Measurements from ENCODE around the gene ANKRD6.
A peak's percentile ranks its signal among the peaks of the same experiment; 100 is the strongest.
"Not testable (repeated sequence)": the region's sequence is repeated elsewhere in the genome, so short reads cannot be mapped to it uniquely, and the experiment has no call there.

ANKRD6 gene

GRCh38 chr6:89602166-89602565, 169.2 kb downstream of the ANKRD6 start:
- DNase-seq (ENCODE audit: low spot score), result no peak

- DNase-seq (ENCODE audit: low spot score), result no peak
These were observed 171.7 kb downstream of the ANKRD6 start for GRCh38 chr6:89604653-89605052.

- no peak for DNase-seq (ENCODE audit: low spot score)
These were observed 172.9 kb downstream of the ANKRD6 start for GRCh38 chr6:89605861-89606260.

GRCh38 chr6:89610149-89610642, 177.2 kb downstream of the ANKRD6 start:
- DNase-seq (ENCODE audit: low spot score), result peak; percentile 79

GRCh38 chr6:89611666-89612065, 178.7 kb downstream of the ANKRD6 start:
- DNase-seq (ENCODE audit: low spot score), result peak; percentile 36

GRCh38 chr6:89612121-89612520, 179.2 kb downstream of the ANKRD6 start:
- DNase-seq (ENCODE audit: low spot score), result no peak

GRCh38 chr6:89613790-89614189, 180.8 kb downstream of the ANKRD6 start:
- DNase-seq (ENCODE audit: low spot score), result no peak

- DNase-seq (ENCODE audit: low spot score), result no peak
These were observed 182.9 kb downstream of the ANKRD6 start for GRCh38 chr6:89615882-89616281.

- no peak for DNase-seq (ENCODE audit: low spot score)
These were observed 183.6 kb downstream of the ANKRD6 start for GRCh38 chr6:89616531-89616930.

GRCh38 chr6:89618026-89618425, 185.1 kb downstream of the ANKRD6 start:
- DNase-seq (ENCODE audit: low spot score), result no peak

- no peak for DNase-seq (ENCODE audit: low spot score)
These were observed 186.6 kb downstream of the ANKRD6 start for GRCh38 chr6:89619567-89619966.

- DNase-seq (ENCODE audit: low spot score), result no peak
These were observed 190.8 kb downstream of the ANKRD6 start for GRCh38 chr6:89623749-89624148.

GRCh38 chr6:89630488-89630887, 197.5 kb downstream of the ANKRD6 start:
- no peak for DNase-seq (ENCODE audit: low spot score)

- not testable (repeated sequence) for DNase-seq (ENCODE audit: low spot score)
These were observed 203.5 kb downstream of the ANKRD6 start for GRCh38 chr6:89636412-89636811.

GRCh38 chr6:89637960-89638319, 205.0 kb downstream of the ANKRD6 start:
- no peak for DNase-seq (ENCODE audit: low spot score)

- peak; percentile 99 for DNase-seq (ENCODE audit: low spot score)
These were observed 205.6 kb downstream of the ANKRD6 start, which contains the start of gene LYRM2 for GRCh38 chr6:89638320-89639195. Gene LYRM2, minus strand, starts transcription at chr6:89638747. Its CDS starts 31 bp downstream, at chr6:89638716.

- no peak for DNase-seq (ENCODE audit: low spot score)
These were observed 207.9 kb downstream of the ANKRD6 start for GRCh38 chr6:89640804-89641203.

- not testable (repeated sequence) for DNase-seq (ENCODE audit: low spot score)
These were observed 208.6 kb downstream of the ANKRD6 start for GRCh38 chr6:89641581-89641980.

GRCh38 chr6:89642956-89643355, 210.0 kb downstream of the ANKRD6 start:
- DNase-seq (ENCODE audit: low spot score), result no peak

GRCh38 chr6:89643406-89643805, 210.5 kb downstream of the ANKRD6 start:
- DNase-seq (ENCODE audit: low spot score), result no peak

GRCh38 chr6:89644864-89645263, 211.9 kb downstream of the ANKRD6 start:
- no peak for DNase-seq (ENCODE audit: low spot score)

GRCh38 chr6:89649682-89650081, 216.7 kb downstream of the ANKRD6 start:
- DNase-seq (ENCODE audit: low spot score), result no peak

- no peak for DNase-seq (ENCODE audit: low spot score)
These were observed 217.6 kb downstream of the ANKRD6 start for GRCh38 chr6:89650579-89650978.

- no peak for DNase-seq (ENCODE audit: low spot score)
These were observed 222.2 kb downstream of the ANKRD6 start for GRCh38 chr6:89655122-89655521.
